ENCODE results near the gene TNFRSF6B.

The TNFRSF6B gene

GRCh38 chr20:63741354-63741675 lies 44.9 kb downstream of the TNFRSF6B start:
- H3K4me3 ChIP-seq (ENCODE audit: low read depth, low read length) = no peak overlapping the region
- no peak for DNase-seq (ENCODE audit: low read depth)
- no peak for TF ChIP-seq CTCF (IDR thresholded peaks at IDR 0.05; ENCODE audit: low read depth, low read length, missing control alignments)

GRCh38 chr20:63741676-63742380 lies 45.4 kb downstream of the TNFRSF6B start:
- H3K4me3 ChIP-seq (ENCODE audit: low read depth, low read length) = no peak overlapping the region
- TF ChIP-seq CTCF (IDR thresholded peaks at IDR 0.05; ENCODE audit: low read depth, low read length, missing control alignments) = no peak
- no peak for DNase-seq (ENCODE audit: low read depth)

- DNase-seq (ENCODE audit: low read depth) = no peak
- no peak for TF ChIP-seq CTCF (IDR thresholded peaks at IDR 0.05; ENCODE audit: low read depth, low read length, missing control alignments)
- no peak overlapping the region for H3K4me3 ChIP-seq (ENCODE audit: low read depth, low read length)
Measured at GRCh38 chr20:63742381-63743024, 46.1 kb downstream of the TNFRSF6B start.

- no peak overlapping the region for H3K4me3 ChIP-seq (ENCODE audit: low read depth, low read length)
- no peak for DNase-seq (ENCODE audit: low read depth)
- TF ChIP-seq CTCF (IDR thresholded peaks at IDR 0.05; ENCODE audit: low read depth, low read length, missing control alignments) = no peak
Measured at GRCh38 chr20:63743210-63743970, 46.9 kb downstream of the TNFRSF6B start.

GRCh38 chr20:63744158-63744557 lies 47.7 kb downstream of the TNFRSF6B start:
- DNase-seq (ENCODE audit: low read depth) = no peak
- TF ChIP-seq CTCF (IDR thresholded peaks at IDR 0.05; ENCODE audit: low read depth, low read length, missing control alignments) = no peak
- H3K4me3 ChIP-seq (ENCODE audit: low read depth, low read length) = no peak overlapping the region

- no peak for DNase-seq (ENCODE audit: low read depth)
Measured at GRCh38 chr20:63744574-63745423, 48.3 kb downstream of the TNFRSF6B start.

More at GRCh38 chr20:63744574-63745423, 48.3 kb downstream of the TNFRSF6B start:
- no peak for TF ChIP-seq CTCF (IDR thresholded peaks at IDR 0.05; ENCODE audit: low read depth, low read length, missing control alignments)
- no peak overlapping the region for H3K4me3 ChIP-seq (ENCODE audit: low read depth, low read length)

All from GM12864 (cell line).